Mammary epithelial cell (primary cell): ENCODE measurements around the gene F12.

Experiments
- CTCF ChIP-seq, 2 donors: IDR thresholded peaks in 1 of 2; conservative IDR thresholded peaks in 1 of 2; 2 replicates each; pipeline ENCODE4 v1.5.1; 2011 to 2012; ENCODE audit warnings: inconsistent platforms in 2 of 2, low read length in 2 of 2, mild to moderate bottlenecking in 2 of 2, control low read depth in 1 of 2, low read depth in 1 of 2; ENCODE audit not compliant: insufficient read depth in 1 of 2; ENCODE audit errors: extremely low read depth in 1 of 2
- EZH2 ChIP-seq: IDR thresholded peaks from 2 replicates; pipeline ENCODE4 v1.6.1; 2012; ENCODE audit warnings: low read length, inconsistent platforms, borderline replicate concordance

GRCh38 chr5:177372034-177372896 is 37.1 kb downstream of the F12 start:
- TF ChIP-seq CTCF (conservative IDR thresholded peaks at IDR 0.05 in 1 of 2, IDR thresholded peaks at IDR 0.05 in 1 of 2; ENCODE audit: extremely low read depth in 1 of 2, insufficient read depth in 1 of 2, low read depth in 1 of 2, low read length in 2 of 2) (no peak), EZH2 (no peak)
